ENCODE data around the gene CACNA1I.

Gene CACNA1I

GRCh38 chr22:39568278-39568981 is 2.1 kb upstream of the CACNA1I start:
- no peak for DNase-seq (ENCODE audit: low spot score)

GRCh38 chr22:39569066-39569465 is 1.5 kb upstream of the CACNA1I start:
- no peak for DNase-seq (ENCODE audit: low spot score)

GRCh38 chr22:39570226-39570625 is 327 bp upstream of the CACNA1I start:
- DNase-seq (ENCODE audit: low spot score), result no peak

GRCh38 chr22:39571538-39571937 is 985 bp downstream of the CACNA1I start:
- DNase-seq (ENCODE audit: low spot score), result no peak

GRCh38 chr22:39574779-39575551 is 4.4 kb downstream of the CACNA1I start:
- DNase-seq (ENCODE audit: low spot score), result peak; percentile 96

GRCh38 chr22:39575552-39575825 is 4.9 kb downstream of the CACNA1I start:
- DNase-seq (ENCODE audit: low spot score), result no peak

- DNase-seq (ENCODE audit: low spot score), result no peak
Measured at GRCh38 chr22:39576027-39576426, 5.5 kb downstream of the CACNA1I start.

- peak; percentile 53 for DNase-seq (ENCODE audit: low spot score)
Measured at GRCh38 chr22:39577366-39577765, 6.8 kb downstream of the CACNA1I start.

GRCh38 chr22:39577900-39578299 is 7.3 kb downstream of the CACNA1I start:
- DNase-seq (ENCODE audit: low spot score), result no peak

- DNase-seq (ENCODE audit: low spot score), result no peak
Measured at GRCh38 chr22:39580006-39580441, 9.5 kb downstream of the CACNA1I start.

GRCh38 chr22:39580795-39581194 is 10.2 kb downstream of the CACNA1I start:
- DNase-seq (ENCODE audit: low spot score), result no peak

- DNase-seq (ENCODE audit: low spot score), result no peak
Measured at GRCh38 chr22:39581303-39581702, 10.8 kb downstream of the CACNA1I start.

- DNase-seq (ENCODE audit: low spot score), result no peak
Measured at GRCh38 chr22:39583066-39583667, 12.6 kb downstream of the CACNA1I start.

GRCh38 chr22:39589875-39590274 is 19.3 kb downstream of the CACNA1I start:
- no peak for DNase-seq (ENCODE audit: low spot score)

- no peak for DNase-seq (ENCODE audit: low spot score)
Measured at GRCh38 chr22:39592081-39593065, 21.8 kb downstream of the CACNA1I start.

- DNase-seq (ENCODE audit: low spot score), result no peak
Measured at GRCh38 chr22:39593066-39593930, 22.7 kb downstream of the CACNA1I start.

- DNase-seq (ENCODE audit: low spot score), result no peak
Measured at GRCh38 chr22:39593931-39594285, 23.4 kb downstream of the CACNA1I start.

- no peak for DNase-seq (ENCODE audit: low spot score)
Measured at GRCh38 chr22:39594411-39594810, 23.9 kb downstream of the CACNA1I start.

GRCh38 chr22:39595622-39596172 is 25.1 kb downstream of the CACNA1I start:
- DNase-seq (ENCODE audit: low spot score), result no peak

- no peak for DNase-seq (ENCODE audit: low spot score)
Measured at GRCh38 chr22:39596601-39597000, 26.0 kb downstream of the CACNA1I start.

Data from kidney capillary endothelial cell (primary cell).